Esophagus muscularis mucosa (tissue), 4 donors: ENCODE results near the gene SPRR5. TPM values are rescaled to one million over a fixed set of nuclear protein-coding genes. Genes with fewer than 3 reads are reported as not detected.

Source experiments
- DNase-seq: peaks from one replicate; pipeline ENCODE4 v3.0.0-alpha.2; 2017; ENCODE audit errors: extremely low spot score
- H3K27ac ChIP-seq, 4 donors: fragments of 200-600 bp; sonication (generic); replicated peaks in 1 of 4; 1 replicate in 3 of 4; 2 replicates in 1 of 4; pipeline ENCODE4 v1.5.1; 2016 to 2019; ENCODE audit warnings: mild to moderate bottlenecking in 1 of 4
- H3K27me3 ChIP-seq, 4 donors: fragments of 200-600 bp; sonication (generic); one replicate each; pipeline versions ENCODE4 v1.5.1 to v1.6.0; 2016 to 2019
- H3K36me3 ChIP-seq, 4 donors: fragments of 200-600 bp; sonication (generic); one replicate each; pipeline ENCODE4 v1.5.1; 2016 to 2019
- H3K4me1 ChIP-seq, 4 donors: fragments of 200-600 bp; sonication (generic); one replicate each; pipeline ENCODE4 v1.5.1; 2016 to 2019
- H3K4me3 ChIP-seq, 4 donors: fragments of 200-600 bp; sonication (generic); 1 replicate in 2 of 4; 2 replicates in 2 of 4; pipeline ENCODE4 v1.5.1; 2016 to 2019; ENCODE audit warnings: mild to moderate bottlenecking in 4 of 4, moderate library complexity in 1 of 4
- H3K9me3 ChIP-seq, 4 donors: fragments of 200-600 bp; sonication (generic); 1 replicate in 3 of 4; 2 replicates in 1 of 4; pipeline ENCODE4 v1.5.1; 2016 to 2019
- EP300 ChIP-seq: sonication (generic); formaldehyde crosslinking; IDR thresholded peaks from one replicate; pipeline ENCODE4 v1.6.1; 2017; ENCODE audit warnings: antibody characterized with exemption
- POLR2A ChIP-seq: fragments of 450-650 bp; IDR thresholded peaks from one replicate; pipeline ENCODE4 v1.6.1; 2017; ENCODE audit warnings: antibody characterized with exemption, moderate library complexity, mild to moderate bottlenecking, low read depth
- POLR2AphosphoS5 ChIP-seq, 2 donors: sonication (generic); formaldehyde crosslinking; IDR thresholded peaks; one replicate each; pipeline ENCODE4 v1.6.1; 2017; ENCODE audit warnings: antibody characterized with exemption in 2 of 2
- WGBS: methylation state at CpG from one replicate; pipeline ENCODE4 v1.1.5; 2018; 5-methylcytosine and 5-hydroxymethylcytosine counted together
- intact Hi-C: fragments of 100-400 bp; cut with DNase I; formaldehyde crosslinking; loops from one replicate; pipeline ENCODE4 v1.15.1; 2023
- total RNA-seq, 4 donors: library from RNA; depleted of rRNA; stranded (reverse); fragments of >200 nt; gene quantifications; one replicate each; pipeline versions ENCODE4 v1.1.0 to v1.2.1, GENCODE V29; 2016
- TF ChIP-seq, protein P1 (sequence below), 3 experiments: fragments of 200-600 bp in 2 of 3; fragments of 450-650 bp in 1 of 3; sonication (generic) in 2 of 3; IDR thresholded peaks; one replicate each; pipeline ENCODE4 v1.5.1; 2017 to 2019; ENCODE audit warnings: antibody characterized with exemption in 3 of 3, mild to moderate bottlenecking in 2 of 3, moderate library complexity in 1 of 3

Gene SPRR5
- total RNA-seq, 4 donors from 2014 or later: not detected

DNA sequence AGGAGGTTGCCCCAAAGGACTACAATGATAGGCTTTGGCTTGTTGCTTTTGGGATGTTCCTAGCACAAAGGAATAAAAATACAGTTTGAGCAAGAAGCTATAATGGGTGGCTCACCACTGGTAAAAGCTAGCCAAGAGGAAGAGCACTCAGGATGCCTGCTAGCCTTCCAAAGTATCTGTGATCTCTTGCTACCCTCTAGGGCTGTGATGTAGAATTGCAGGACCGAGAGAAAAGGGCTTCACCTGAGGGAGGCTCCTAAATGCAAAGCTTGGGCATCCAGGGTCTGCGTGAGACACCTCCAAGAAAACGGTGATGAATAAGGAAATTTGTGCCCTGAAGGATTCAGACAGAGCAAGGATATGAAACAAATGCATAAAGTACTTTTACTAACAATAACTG, 20.9 kb upstream of the SPRR5 start:
- Histone ChIP-seq H3K27me3 (no peaks in the 10 kb centered on the region), H3K36me3 (no peaks in the 10 kb centered on the region), H3K4me3 (no peak overlapping the region), H3K27ac (no peak overlapping the region), H3K9me3 (no peaks in the 10 kb centered on the region), H3K4me1 (no peaks in the 10 kb centered on the region)
- intact Hi-C loops: loop anchor here (1.0 to 5.0 kb wide), 2 partner anchors 56 to 274 kb away; no protein-coding TSS in a partner anchor
- TF ChIP-seq, protein P1, sequence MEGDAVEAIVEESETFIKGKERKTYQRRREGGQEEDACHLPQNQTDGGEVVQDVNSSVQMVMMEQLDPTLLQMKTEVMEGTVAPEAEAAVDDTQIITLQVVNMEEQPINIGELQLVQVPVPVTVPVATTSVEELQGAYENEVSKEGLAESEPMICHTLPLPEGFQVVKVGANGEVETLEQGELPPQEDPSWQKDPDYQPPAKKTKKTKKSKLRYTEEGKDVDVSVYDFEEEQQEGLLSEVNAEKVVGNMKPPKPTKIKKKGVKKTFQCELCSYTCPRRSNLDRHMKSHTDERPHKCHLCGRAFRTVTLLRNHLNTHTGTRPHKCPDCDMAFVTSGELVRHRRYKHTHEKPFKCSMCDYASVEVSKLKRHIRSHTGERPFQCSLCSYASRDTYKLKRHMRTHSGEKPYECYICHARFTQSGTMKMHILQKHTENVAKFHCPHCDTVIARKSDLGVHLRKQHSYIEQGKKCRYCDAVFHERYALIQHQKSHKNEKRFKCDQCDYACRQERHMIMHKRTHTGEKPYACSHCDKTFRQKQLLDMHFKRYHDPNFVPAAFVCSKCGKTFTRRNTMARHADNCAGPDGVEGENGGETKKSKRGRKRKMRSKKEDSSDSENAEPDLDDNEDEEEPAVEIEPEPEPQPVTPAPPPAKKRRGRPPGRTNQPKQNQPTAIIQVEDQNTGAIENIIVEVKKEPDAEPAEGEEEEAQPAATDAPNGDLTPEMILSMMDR (IDR thresholded peaks at IDR 0.05): peak; percentile 47 to 65 (median 58)
- TF ChIP-seq EP300: no peak
- DNase-seq: no peak
- 51% methylated on average over 3 of the region's 3 CpGs for WGBS

DNA sequence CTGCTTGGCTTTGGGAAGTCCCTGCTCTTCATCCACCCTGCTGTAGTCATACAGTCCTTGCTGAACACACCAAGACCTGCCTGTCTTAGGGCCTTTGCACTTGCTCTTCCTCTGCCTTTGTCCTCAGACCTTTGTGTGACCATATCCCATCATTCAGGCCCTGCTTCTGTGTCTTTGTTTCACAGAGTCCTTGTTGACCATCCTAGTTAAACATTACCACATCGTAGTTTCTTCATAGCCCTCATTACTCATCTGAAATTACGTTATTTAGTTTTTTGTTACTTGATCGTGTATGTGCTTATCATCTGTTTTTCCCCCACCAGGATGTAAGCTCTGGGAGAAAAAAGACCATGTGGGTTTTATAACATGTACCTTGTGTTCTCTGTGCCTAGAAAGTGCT, 18.3 kb upstream of the SPRR5 start:
- WGBS: 92% methylated on average over 3 of the region's 3 CpGs
- H3K4me1 ChIP-seq: no peaks in the 10 kb centered on the region
- no peak overlapping the region for H3K4me3 ChIP-seq
- peak; percentile 55 for DNase-seq
- no peak overlapping the region for H3K27ac ChIP-seq
- intact Hi-C loops: loop anchor here (5.0 kb wide), 1 partner anchor 276 kb away; no protein-coding TSS in a partner anchor
- no peaks in the 10 kb centered on the region for H3K9me3 ChIP-seq
- no peaks in the 10 kb centered on the region for H3K27me3 ChIP-seq
- TF ChIP-seq, protein P1 (IDR thresholded peaks at IDR 0.05): no peak
- TF ChIP-seq EP300: no peak
- TF ChIP-seq POLR2AphosphoS5 (IDR thresholded peaks at IDR 0.05): no peak
- TF ChIP-seq POLR2A: no peak
- no peaks in the 10 kb centered on the region for H3K36me3 ChIP-seq

DNA sequence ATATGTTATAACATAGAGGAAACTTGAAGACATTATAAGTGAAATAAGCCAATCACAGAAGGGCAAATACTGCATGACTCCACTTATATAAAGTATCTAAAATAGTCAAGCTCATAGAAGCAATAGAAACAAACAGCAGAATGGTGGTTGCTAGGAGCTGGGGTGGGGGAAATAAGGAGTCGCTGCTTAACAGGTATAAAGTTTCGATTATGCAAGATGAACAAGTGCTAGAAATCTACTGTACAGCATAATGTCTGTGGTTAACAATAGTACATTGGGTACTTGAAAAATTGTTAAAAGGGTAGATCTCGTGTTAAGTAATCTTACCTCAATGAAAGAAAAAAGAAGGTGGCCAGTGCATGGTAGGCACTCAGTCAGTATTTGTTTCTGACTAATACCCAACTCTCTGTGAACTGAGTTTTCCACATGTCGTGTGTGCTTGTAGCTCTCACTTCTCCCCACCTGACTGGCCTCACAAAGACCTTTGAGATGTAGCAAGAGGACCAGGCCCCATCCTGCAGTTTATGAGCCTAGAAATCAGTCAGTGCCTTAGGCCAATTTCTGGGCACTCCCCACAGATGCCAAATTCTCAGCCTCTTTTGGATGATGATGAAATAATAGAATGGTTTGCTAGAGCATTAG, 14.7 kb upstream of the SPRR5 start:
- DNase-seq: peak; percentile 75
- TF ChIP-seq EP300 (no peak), POLR2A (no peak), POLR2AphosphoS5 (IDR thresholded peaks at IDR 0.05) (no peak)
- TF ChIP-seq, protein P1 (IDR thresholded peaks at IDR 0.05): no peak
- no peaks in the 10 kb centered on the region for H3K9me3 ChIP-seq
- intact Hi-C loops: no loop called here
- H3K36me3 ChIP-seq: no peaks in the 10 kb centered on the region
- WGBS: 87% methylated on average over 4 of the region's 4 CpGs
- no peak overlapping the region for H3K4me3 ChIP-seq
- no peaks in the 10 kb centered on the region for H3K4me1 ChIP-seq
- H3K27me3 ChIP-seq: no peaks in the 10 kb centered on the region
- no peak overlapping the region for H3K27ac ChIP-seq

DNA sequence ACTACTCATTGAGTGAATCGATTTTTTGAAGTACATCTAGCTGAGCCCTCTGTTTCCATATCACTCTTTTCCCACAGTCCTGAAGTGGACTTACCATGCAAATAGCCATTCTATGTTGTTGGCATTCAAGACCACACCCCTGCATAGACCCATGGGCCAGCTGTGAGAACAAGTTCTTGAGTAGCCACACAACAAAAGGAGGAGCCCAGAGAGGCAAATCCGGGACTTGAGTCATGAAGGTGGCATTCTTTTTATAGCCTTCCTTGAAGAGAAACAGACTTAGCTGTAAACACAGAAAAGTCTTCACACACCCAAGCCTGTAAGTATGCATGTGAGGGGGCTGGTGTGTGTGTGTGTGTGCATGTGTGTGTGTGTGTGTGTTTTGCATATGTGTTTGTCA, 13.8 kb upstream of the SPRR5 start:
- H3K4me1 ChIP-seq: no peaks in the 10 kb centered on the region
- no peaks in the 10 kb centered on the region for H3K27me3 ChIP-seq
- TF ChIP-seq POLR2A (no peak), EP300 (no peak), POLR2AphosphoS5 (IDR thresholded peaks at IDR 0.05) (no peak)
- TF ChIP-seq, protein P1 (IDR thresholded peaks at IDR 0.05): no peak
- H3K9me3 ChIP-seq: no peaks in the 10 kb centered on the region
- 63% methylated on average over 2 of the region's 2 CpGs for WGBS
- DNase-seq: peak; percentile 78
- H3K36me3 ChIP-seq: no peaks in the 10 kb centered on the region
- intact Hi-C loops: no loop called here
- no peak overlapping the region for H3K27ac ChIP-seq
- no peak overlapping the region for H3K4me3 ChIP-seq

DNA sequence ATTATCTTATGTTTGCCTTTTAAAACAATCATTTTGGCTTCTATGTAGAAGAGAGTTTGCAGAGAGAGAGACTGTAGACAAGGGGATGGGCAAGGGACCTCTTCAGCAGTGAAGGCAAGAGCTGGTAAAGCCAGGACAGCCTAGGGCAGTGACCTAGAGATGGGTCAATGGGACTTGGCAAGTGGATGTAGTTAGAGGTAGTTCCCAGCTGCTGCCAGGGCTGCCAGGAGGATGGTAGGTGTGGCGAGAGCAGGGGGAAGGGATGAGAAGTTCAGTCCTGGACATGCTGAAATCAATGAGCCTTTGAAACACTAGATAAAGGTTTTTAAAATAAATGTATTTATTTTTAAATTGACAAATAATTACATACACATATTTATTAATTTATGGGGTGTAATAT, 6.4 kb upstream of the SPRR5 start:
- peak; percentile 80 for DNase-seq
- intact Hi-C loops: no loop called here
- Histone ChIP-seq H3K27ac (no peak overlapping the region), H3K4me1 (no peaks in the 10 kb centered on the region), H3K9me3 (no peaks in the 10 kb centered on the region), H3K4me3 (no peak overlapping the region), H3K27me3 (no peaks in the 10 kb centered on the region), H3K36me3 (no peaks in the 10 kb centered on the region)
- TF ChIP-seq POLR2A: no peak
- 93% methylated on average over 1 of the region's 1 CpG for WGBS
